ENCODE results near the gene FBXO45.
A peak's percentile ranks its signal among the peaks of the same experiment; 100 is the strongest.

FBXO45 gene

GRCh38 chr3:196528639-196529233 is 39.7 kb upstream of the FBXO45 start:
- Histone ChIP-seq H3K27ac (ENCODE audit: low read length) (no peak overlapping the region), H3K4me2 (ENCODE audit: insufficient read depth, low read length) (peak overlapping the region; percentile 57), H3K36me3 (ENCODE audit: insufficient read depth, low read length) (no peaks in the 10 kb centered on the region), H3K4me3 (ENCODE audit: low read depth in 1 of 2, low read length in 2 of 2) (peak overlapping the region in 1 of 2 experiments; percentile 42; a peak in 1 of 4 replicates), H2AFZ (ENCODE audit: low read depth, low read length) (peak overlapping the region; percentile 56), H3K79me2 (ENCODE audit: insufficient read depth, low read length) (no peaks in the 10 kb centered on the region), H3K9ac (ENCODE audit: low read depth, low read length) (no peak overlapping the region), H3K4me1 (ENCODE audit: insufficient read depth, low read length) (peaks cover 5% of the 10 kb centered on the region; the same call in 1 of the 2 replicates), H3K9me3 (ENCODE audit: insufficient read depth, low read length, severe bottlenecking) (no peaks in the 10 kb centered on the region), H4K20me1 (ENCODE audit: insufficient read depth, low read length) (no peaks in the 10 kb centered on the region), H3K27me3 (ENCODE audit: insufficient read depth, low read length, poor library complexity) (no peaks in the 10 kb centered on the region)
- DNase-seq (peak; percentile 75), ATAC-seq (ENCODE audit: insufficient read depth, low read depth) (peak; percentile 94)
- peak; percentile 51 for TF ChIP-seq CTCF (IDR thresholded peaks at IDR 0.05; ENCODE audit: borderline replicate concordance, extremely low read depth, low read length, poor library complexity, severe bottlenecking)
- TF ChIP-seq EZH2 (IDR thresholded peaks at IDR 0.05; ENCODE audit: borderline replicate concordance, low read depth, low read length, severe bottlenecking) = no peak

GRCh38 chr3:196531418-196531817 is 37.0 kb upstream of the FBXO45 start:
- no peak overlapping the region for H3K4me2 ChIP-seq (ENCODE audit: insufficient read depth, low read length)
- H3K9me3 ChIP-seq (ENCODE audit: insufficient read depth, low read length, severe bottlenecking) = no peaks in the 10 kb centered on the region
- no peak overlapping the region for H3K27ac ChIP-seq (ENCODE audit: low read length)
- no peaks in the 10 kb centered on the region for H3K27me3 ChIP-seq (ENCODE audit: insufficient read depth, low read length, poor library complexity)
- no peaks in the 10 kb centered on the region for H4K20me1 ChIP-seq (ENCODE audit: insufficient read depth, low read length)
- TF ChIP-seq EZH2 (IDR thresholded peaks at IDR 0.05; ENCODE audit: borderline replicate concordance, low read depth, low read length, severe bottlenecking) (no peak), CTCF (IDR thresholded peaks at IDR 0.05; ENCODE audit: borderline replicate concordance, extremely low read depth, low read length, poor library complexity, severe bottlenecking) (no peak)
- H2AFZ ChIP-seq (ENCODE audit: low read depth, low read length) = no peak overlapping the region
- ATAC-seq (ENCODE audit: insufficient read depth, low read depth) (no peak), DNase-seq (no peak)
- H3K4me3 ChIP-seq (ENCODE audit: low read depth in 1 of 2, low read length in 2 of 2) = no peak overlapping the region
- no peaks in the 10 kb centered on the region for H3K36me3 ChIP-seq (ENCODE audit: insufficient read depth, low read length)
- no peak overlapping the region for H3K9ac ChIP-seq (ENCODE audit: low read depth, low read length)
- peaks cover 5% of the 10 kb centered on the region; the same call in 1 of the 2 replicates for H3K4me1 ChIP-seq (ENCODE audit: insufficient read depth, low read length)
- H3K79me2 ChIP-seq (ENCODE audit: insufficient read depth, low read length) = no peaks in the 10 kb centered on the region

GRCh38 chr3:196533260-196533681 is 35.2 kb upstream of the FBXO45 start:
- DNase-seq (no peak), ATAC-seq (ENCODE audit: insufficient read depth, low read depth) (no peak)
- H3K4me2 ChIP-seq (ENCODE audit: insufficient read depth, low read length) = no peak overlapping the region
- H2AFZ ChIP-seq (ENCODE audit: low read depth, low read length) = no peak overlapping the region
- peaks cover 5% of the 10 kb centered on the region; the same call in 1 of the 2 replicates for H3K4me1 ChIP-seq (ENCODE audit: insufficient read depth, low read length)
- no peaks in the 10 kb centered on the region for H3K9me3 ChIP-seq (ENCODE audit: insufficient read depth, low read length, severe bottlenecking)
- H3K4me3 ChIP-seq (ENCODE audit: low read depth in 1 of 2, low read length in 2 of 2) = no peak overlapping the region
- H3K79me2 ChIP-seq (ENCODE audit: insufficient read depth, low read length) = no peaks in the 10 kb centered on the region
- no peaks in the 10 kb centered on the region for H4K20me1 ChIP-seq (ENCODE audit: insufficient read depth, low read length)
- H3K9ac ChIP-seq (ENCODE audit: low read depth, low read length) = no peak overlapping the region
- TF ChIP-seq EZH2 (IDR thresholded peaks at IDR 0.05; ENCODE audit: borderline replicate concordance, low read depth, low read length, severe bottlenecking) = no peak
- TF ChIP-seq CTCF (IDR thresholded peaks at IDR 0.05; ENCODE audit: borderline replicate concordance, extremely low read depth, low read length, poor library complexity, severe bottlenecking) = no peak
- H3K36me3 ChIP-seq (ENCODE audit: insufficient read depth, low read length) = no peaks in the 10 kb centered on the region
- no peaks in the 10 kb centered on the region for H3K27me3 ChIP-seq (ENCODE audit: insufficient read depth, low read length, poor library complexity)
- no peak overlapping the region for H3K27ac ChIP-seq (ENCODE audit: low read length)
